Smooth muscle cell (in vitro differentiated cells): ENCODE measurements around the gene CDK7. TPM values are rescaled to one million over a fixed set of nuclear protein-coding genes. Genes with fewer than 3 reads are reported as not detected.

ENCODE experiments used
- DNase-seq: peaks from one replicate; lab custom pipeline; 2025; ENCODE audit not compliant: unreplicated experiment; lab: John Stamatoyannopoulos, UW
- H2AFZ ChIP-seq: fragments of 200-600 bp; sonication (generic); 2 replicates; pipeline ENCODE4 v1.6.0; 2016; ENCODE audit warnings: antibody characterized with exemption, low read depth, mild to moderate bottlenecking
- H3F3A ChIP-seq: fragments of 200-600 bp; sonication (generic); 2 replicates; pipeline ENCODE4 v1.6.0; 2017; ENCODE audit warnings: antibody characterized with exemption, low read depth
- H3K27ac ChIP-seq: fragments of 200-600 bp; sonication (generic); 2 replicates; pipeline ENCODE4 v1.5.1; 2016; ENCODE audit warnings: low read depth, mild to moderate bottlenecking
- H3K27me3 ChIP-seq: fragments of 200-600 bp; sonication (generic); 2 replicates; pipeline ENCODE4 v1.6.1; 2016; ENCODE audit warnings: low read depth, mild to moderate bottlenecking
- H3K36me3 ChIP-seq: fragments of 200-600 bp; sonication (generic); 2 replicates; pipeline ENCODE4 v1.5.1; 2016; ENCODE audit warnings: low read depth
- H3K4me1 ChIP-seq: fragments of 200-600 bp; sonication (generic); 2 replicates; pipeline ENCODE4 v1.5.1; 2016; ENCODE audit warnings: low read depth
- H3K4me2 ChIP-seq: fragments of 200-600 bp; sonication (generic); 2 replicates; pipeline ENCODE4 v1.6.0; 2016; ENCODE audit warnings: mild to moderate bottlenecking
- H3K4me3 ChIP-seq: fragments of 200-600 bp; sonication (generic); 2 replicates; pipeline ENCODE4 v1.5.1; 2016; ENCODE audit warnings: mild to moderate bottlenecking
- H3K79me2 ChIP-seq: fragments of 200-600 bp; sonication (generic); 2 replicates; pipeline ENCODE4 v1.6.0; 2016; ENCODE audit warnings: low read depth, mild to moderate bottlenecking
- H3K9ac ChIP-seq: fragments of 200-600 bp; sonication (generic); 2 replicates; pipeline ENCODE4 v1.6.0; 2016; ENCODE audit warnings: low read depth
- H3K9me3 ChIP-seq: fragments of 200-600 bp; sonication (generic); replicated peaks from 2 replicates; pipeline ENCODE4 v1.5.1; 2016; ENCODE audit warnings: low read depth
- H4K20me1 ChIP-seq: fragments of 200-600 bp; sonication (generic); 2 replicates; pipeline ENCODE4 v1.6.0; 2016; ENCODE audit warnings: low read depth
- CTCF ChIP-seq: fragments of 200-600 bp; sonication (generic); IDR thresholded peaks from 2 replicates; pipeline ENCODE4 v1.5.1; 2017; ENCODE audit warnings: borderline replicate concordance, mild to moderate bottlenecking, antibody characterized with exemption; ENCODE audit not compliant: insufficient read depth, poor library complexity, severe bottlenecking
- WGBS: methylation state at CpG from one replicate; pipeline ENCODE4 v1.1.7; 2016; ENCODE audit warnings: low lambda C conversion rate; 5-methylcytosine and 5-hydroxymethylcytosine counted together
- polyA plus RNA-seq: library from polyadenylated mRNA; unstranded; fragments of >200 nt; fragmentation: Nextera tagmentation; extraction: Ambion mirVana; gene quantifications from 2 replicates; pipeline ENCODE4 v1.2.1, GENCODE V29; 2016
- total RNA-seq: library from RNA; depleted of rRNA; stranded (reverse); fragments of >200 nt; gene quantifications from 2 replicates; pipeline ENCODE4 v1.2.3, GENCODE V29; 2014

Gene CDK7
- total and polyA plus RNA-seq, 2 experiments from 2014 or later, result 43.4 to 47.2 TPM

GRCh38 chr5:69288069-69288468, 53.4 kb downstream of the CDK7 start:
- TF ChIP-seq CTCF, result no peak
- Histone ChIP-seq H3F3A (no peaks in the 10 kb centered on the region), H3K27me3 (no peaks in the 10 kb centered on the region), H2AFZ (no peak overlapping the region), H3K4me1 (peaks cover 10% of the 10 kb centered on the region), H3K4me2 (no peak overlapping the region), H3K4me3 (no peak overlapping the region), H3K36me3 (no peaks in the 10 kb centered on the region), H3K27ac (no peak overlapping the region), H3K9me3 (no peaks in the 10 kb centered on the region), H3K79me2 (no peaks in the 10 kb centered on the region), H3K9ac (no peak overlapping the region), H4K20me1 (no peaks in the 10 kb centered on the region)
- no peak for DNase-seq
- 64% methylated on average over 2 of the region's 2 CpGs for WGBS

GRCh38 chr5:69288688-69289087, 54.0 kb downstream of the CDK7 start:
- no peak overlapping the region for H3K4me3 ChIP-seq
- H3K27ac ChIP-seq, result no peak overlapping the region
- H2AFZ ChIP-seq, result no peak overlapping the region
- H3K4me2 ChIP-seq, result no peak overlapping the region
- H3K27me3 ChIP-seq, result no peaks in the 10 kb centered on the region
- H3K9ac ChIP-seq, result no peak overlapping the region
- peaks cover 10% of the 10 kb centered on the region for H3K4me1 ChIP-seq
- no peak for DNase-seq
- no peaks in the 10 kb centered on the region for H4K20me1 ChIP-seq
- WGBS, result 89% methylated on average over 1 of the region's 1 CpG
- no peaks in the 10 kb centered on the region for H3F3A ChIP-seq
- no peak for TF ChIP-seq CTCF
- no peaks in the 10 kb centered on the region for H3K79me2 ChIP-seq
- no peaks in the 10 kb centered on the region for H3K36me3 ChIP-seq
- H3K9me3 ChIP-seq, result no peaks in the 10 kb centered on the region

GRCh38 chr5:69292306-69292705, 57.6 kb downstream of the CDK7 start:
- no peak overlapping the region for H3K9ac ChIP-seq
- WGBS, result 88% methylated on average over 2 of the region's 2 CpGs
- no peak overlapping the region for H3K27ac ChIP-seq
- no peaks in the 10 kb centered on the region for H3K36me3 ChIP-seq
- TF ChIP-seq CTCF, result no peak
- H3F3A ChIP-seq, result no peaks in the 10 kb centered on the region
- H3K27me3 ChIP-seq, result no peaks in the 10 kb centered on the region
- H3K4me2 ChIP-seq, result no peak overlapping the region
- no peaks in the 10 kb centered on the region for H4K20me1 ChIP-seq
- no peak overlapping the region for H3K4me3 ChIP-seq
- peaks cover 13% of the 10 kb centered on the region for H3K4me1 ChIP-seq
- H2AFZ ChIP-seq, result no peak overlapping the region
- DNase-seq, result no peak
- no peaks in the 10 kb centered on the region for H3K9me3 ChIP-seq
- H3K79me2 ChIP-seq, result no peaks in the 10 kb centered on the region

DNA sequence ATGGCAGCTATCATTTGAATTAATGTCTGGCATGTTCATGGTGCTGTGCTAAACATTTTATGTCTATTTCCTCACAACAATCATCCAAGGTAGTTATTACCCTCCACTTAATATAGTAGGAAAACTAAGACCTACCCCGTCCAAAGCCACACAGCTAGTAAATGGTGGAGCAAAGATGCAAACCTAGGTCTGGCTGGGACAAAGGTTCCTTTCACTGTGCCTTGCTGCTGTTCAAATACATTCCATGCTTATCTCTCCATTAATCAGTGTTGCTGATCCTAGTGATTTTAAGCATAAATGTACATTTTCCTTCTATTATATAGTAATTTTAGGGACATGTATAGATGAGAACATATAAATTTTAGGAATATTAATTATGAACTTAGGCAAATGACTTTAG, 59.2 kb downstream of the CDK7 start:
- no peak overlapping the region for H3K27ac ChIP-seq
- H3K36me3 ChIP-seq, result no peaks in the 10 kb centered on the region
- no peak overlapping the region for H3K4me3 ChIP-seq
- H2AFZ ChIP-seq, result no peak overlapping the region
- no peaks in the 10 kb centered on the region for H3F3A ChIP-seq
- H3K27me3 ChIP-seq, result no peaks in the 10 kb centered on the region
- H3K9me3 ChIP-seq, result no peaks in the 10 kb centered on the region
- 25% methylated on average over 1 of the region's 1 CpG for WGBS
- no peak for TF ChIP-seq CTCF
- DNase-seq, result no peak
- H3K79me2 ChIP-seq, result no peaks in the 10 kb centered on the region
- H3K4me2 ChIP-seq, result no peak overlapping the region
- H3K4me1 ChIP-seq, result peaks cover 5% of the 10 kb centered on the region
- H4K20me1 ChIP-seq, result no peaks in the 10 kb centered on the region
- H3K9ac ChIP-seq, result no peak overlapping the region
